GM19438 (cell line): ENCODE data around the gene SSR3.
"Not testable (repeated sequence)": the region's sequence is repeated elsewhere in the genome, so short reads cannot be mapped to it uniquely, and the experiment has no call there.

Experiments
- ATAC-seq: cut with Tn5 transposase; IDR thresholded peaks from one replicate; pipeline ENCODE4 v1.9.1; 2021; ENCODE audit warnings: low read depth; ENCODE audit not compliant: unreplicated experiment

Gene SSR3

GRCh38 chr3:156576651-156577348 is 21.9 kb upstream of the SSR3 start:
- ATAC-seq: no peak

GRCh38 chr3:156576051-156576450 is 21.1 kb upstream of the SSR3 start:
- ATAC-seq: no peak

GRCh38 chr3:156575641-156576040 is 20.7 kb upstream of the SSR3 start:
- no peak for ATAC-seq

- not testable (repeated sequence) for ATAC-seq
Observed at GRCh38 chr3:156569881-156570280, 15.0 kb upstream of the SSR3 start.

GRCh38 chr3:156569016-156569415 is 14.1 kb upstream of the SSR3 start:
- not testable (repeated sequence) for ATAC-seq

- no peak for ATAC-seq
Observed at GRCh38 chr3:156563900-156564682, 9.2 kb upstream of the SSR3 start.

GRCh38 chr3:156562486-156562885 is 7.6 kb upstream of the SSR3 start:
- ATAC-seq: not testable (repeated sequence)

GRCh38 chr3:156561533-156561932 is 6.6 kb upstream of the SSR3 start:
- ATAC-seq: no peak

- ATAC-seq: no peak
Observed at GRCh38 chr3:156559321-156559720, 4.4 kb upstream of the SSR3 start.

- no peak for ATAC-seq
Observed at GRCh38 chr3:156558389-156558788, 3.5 kb upstream of the SSR3 start.

- ATAC-seq: peak; percentile 5
Observed at GRCh38 chr3:156554515-156554841, 439 bp downstream of the SSR3 start.

GRCh38 chr3:156553705-156554356 is 1.1 kb downstream of the SSR3 start:
- no peak for ATAC-seq

GRCh38 chr3:156552973-156553372 is 1.9 kb downstream of the SSR3 start:
- ATAC-seq: no peak

GRCh38 chr3:156551746-156552145 is 3.2 kb downstream of the SSR3 start:
- ATAC-seq: no peak

GRCh38 chr3:156551261-156551660 is 3.7 kb downstream of the SSR3 start:
- ATAC-seq: no peak

- ATAC-seq: no peak
Observed at GRCh38 chr3:156548902-156549301, 6.0 kb downstream of the SSR3 start.

- no peak for ATAC-seq
Observed at GRCh38 chr3:156548041-156548687, 6.8 kb downstream of the SSR3 start.

GRCh38 chr3:156547637-156548036 is 7.3 kb downstream of the SSR3 start:
- ATAC-seq: no peak

- ATAC-seq: no peak
Observed at GRCh38 chr3:156543043-156543555, 11.8 kb downstream of the SSR3 start.

GRCh38 chr3:156542101-156543042 is 12.5 kb downstream of the SSR3 start:
- no peak for ATAC-seq
